Keratinocyte (primary cell): ENCODE data around the gene ANKRD31.

Experiments used
- EZH2 ChIP-seq: IDR thresholded peaks from one replicate; pipeline ENCODE4 v1.6.1; 2012; ENCODE audit warnings: inconsistent platforms, mild to moderate bottlenecking, low read length, moderate library complexity
- TF ChIP-seq, protein P1 (sequence below), 3 experiments: IDR thresholded peaks in 1 of 3; conservative IDR thresholded peaks in 1 of 3; optimal IDR thresholded peaks in 1 of 3; 2 replicates in 2 of 3; 3 replicates in 1 of 3; pipeline versions ENCODE3 to v1.5.1; 2011; ENCODE audit warnings: low read length in 3 of 3, mild to moderate bottlenecking in 3 of 3, moderate library complexity in 2 of 3, control low read depth in 1 of 3, inconsistent platforms in 1 of 3; ENCODE audit not compliant: insufficient read depth in 2 of 3; ENCODE audit errors: extremely low read depth in 1 of 3

- TF ChIP-seq, protein P1, sequence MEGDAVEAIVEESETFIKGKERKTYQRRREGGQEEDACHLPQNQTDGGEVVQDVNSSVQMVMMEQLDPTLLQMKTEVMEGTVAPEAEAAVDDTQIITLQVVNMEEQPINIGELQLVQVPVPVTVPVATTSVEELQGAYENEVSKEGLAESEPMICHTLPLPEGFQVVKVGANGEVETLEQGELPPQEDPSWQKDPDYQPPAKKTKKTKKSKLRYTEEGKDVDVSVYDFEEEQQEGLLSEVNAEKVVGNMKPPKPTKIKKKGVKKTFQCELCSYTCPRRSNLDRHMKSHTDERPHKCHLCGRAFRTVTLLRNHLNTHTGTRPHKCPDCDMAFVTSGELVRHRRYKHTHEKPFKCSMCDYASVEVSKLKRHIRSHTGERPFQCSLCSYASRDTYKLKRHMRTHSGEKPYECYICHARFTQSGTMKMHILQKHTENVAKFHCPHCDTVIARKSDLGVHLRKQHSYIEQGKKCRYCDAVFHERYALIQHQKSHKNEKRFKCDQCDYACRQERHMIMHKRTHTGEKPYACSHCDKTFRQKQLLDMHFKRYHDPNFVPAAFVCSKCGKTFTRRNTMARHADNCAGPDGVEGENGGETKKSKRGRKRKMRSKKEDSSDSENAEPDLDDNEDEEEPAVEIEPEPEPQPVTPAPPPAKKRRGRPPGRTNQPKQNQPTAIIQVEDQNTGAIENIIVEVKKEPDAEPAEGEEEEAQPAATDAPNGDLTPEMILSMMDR (optimal IDR thresholded peaks at IDR 0.05 in 1 of 3, IDR thresholded peaks at IDR 0.05 in 1 of 3, conservative IDR thresholded peaks at IDR 0.05 in 1 of 3; ENCODE audit: extremely low read depth in 1 of 3, insufficient read depth in 2 of 3, low read length in 3 of 3), result no peak
- TF ChIP-seq EZH2, result no peak
These were observed 38.5 kb upstream of the ANKRD31 start for GRCh38 chr5:75275147-75275546.
